RWPE2 (cell line): ENCODE measurements around the gene LAMC3.

Experiments used
- ATAC-seq: fragments of 200-7000 bp; cut with Tn5 transposase; 3 replicates; pipeline ENCODE4 v1.9.1; 2021; ENCODE audit warnings: low read depth
- DNase-seq: peaks from one replicate; pipeline ENCODE4 v3.0.0-alpha.2; 2020; ENCODE audit warnings: low spot score
- H3K27ac ChIP-seq: fragments of 450-650 bp; 2 replicates; pipeline ENCODE4 v1.5.1; 2017; ENCODE audit warnings: mild to moderate bottlenecking; ENCODE audit not compliant: poor library complexity, severe bottlenecking
- H3K27me3 ChIP-seq: fragments of 250-450 bp; sonication (Bioruptor Pico); 2 replicates; pipeline ENCODE4 v1.5.1; 2021; ENCODE audit warnings: mild to moderate bottlenecking, moderate library complexity; ENCODE audit not compliant: insufficient read depth, poor library complexity, severe bottlenecking
- H3K36me3 ChIP-seq: fragments of 250-450 bp; sonication (Bioruptor Pico); 2 replicates; pipeline ENCODE4 v1.5.1; 2020; ENCODE audit warnings: low read depth, mild to moderate bottlenecking, moderate library complexity
- H3K4me1 ChIP-seq: fragments of 250-450 bp; sonication (Bioruptor Pico); 2 replicates; pipeline ENCODE4 v1.5.1; 2021; ENCODE audit warnings: mild to moderate bottlenecking, moderate library complexity; ENCODE audit not compliant: insufficient read depth, poor library complexity, severe bottlenecking
- H3K4me3 ChIP-seq: fragments of 250-450 bp; sonication (Bioruptor Pico); 2 replicates; pipeline ENCODE4 v1.5.1; 2021; ENCODE audit warnings: mild to moderate bottlenecking, moderate library complexity; ENCODE audit not compliant: severe bottlenecking
- H3K9me3 ChIP-seq: fragments of 250-450 bp; sonication (Bioruptor Pico); 2 replicates; pipeline ENCODE4 v1.5.1; 2021; ENCODE audit warnings: mild to moderate bottlenecking, moderate library complexity; ENCODE audit not compliant: severe bottlenecking
- CTCF ChIP-seq: fragments of 450-650 bp; IDR thresholded peaks from one replicate; pipeline ENCODE4 v1.5.1; 2017; ENCODE audit warnings: mild to moderate bottlenecking, moderate library complexity; ENCODE audit not compliant: poor library complexity, severe bottlenecking

The LAMC3 gene

GRCh38 chr9:130973686-130974281, 35.2 kb upstream of the LAMC3 start:
- Histone ChIP-seq H3K4me3 (no peak overlapping the region), H3K36me3 (no peaks in the 10 kb centered on the region), H3K9me3 (peaks cover 3% of the 10 kb centered on the region), H3K27ac (no peak overlapping the region), H3K27me3 (peaks cover 11% of the 10 kb centered on the region), H3K4me1 (no peaks in the 10 kb centered on the region)
- no peak for ATAC-seq
- TF ChIP-seq CTCF = no peak
- DNase-seq = peak; percentile 47

- no peak for TF ChIP-seq CTCF
- no peaks in the 10 kb centered on the region for H3K36me3 ChIP-seq
- no peak overlapping the region for H3K27ac ChIP-seq
- ATAC-seq = no peak
- no peak for DNase-seq
- H3K4me1 ChIP-seq = no peaks in the 10 kb centered on the region
- peaks cover 3% of the 10 kb centered on the region for H3K9me3 ChIP-seq
- no peak overlapping the region for H3K4me3 ChIP-seq
- H3K27me3 ChIP-seq = peaks cover 11% of the 10 kb centered on the region
These were observed 34.3 kb upstream of the LAMC3 start for GRCh38 chr9:130974697-130975096.

- Histone ChIP-seq H3K4me1 (no peaks in the 10 kb centered on the region), H3K36me3 (no peaks in the 10 kb centered on the region), H3K4me3 (no peak overlapping the region), H3K27ac (no peak overlapping the region), H3K27me3 (peaks cover 11% of the 10 kb centered on the region), H3K9me3 (peaks cover 3% of the 10 kb centered on the region)
- ATAC-seq (no peak), DNase-seq (no peak)
- no peak for TF ChIP-seq CTCF
These were observed 33.8 kb upstream of the LAMC3 start for GRCh38 chr9:130975156-130975555.

- TF ChIP-seq CTCF = no peak
- peak; percentile 25 for DNase-seq
- Histone ChIP-seq H3K27me3 (peaks cover 11% of the 10 kb centered on the region), H3K27ac (no peak overlapping the region), H3K4me3 (no peak overlapping the region), H3K4me1 (no peaks in the 10 kb centered on the region), H3K36me3 (no peaks in the 10 kb centered on the region), H3K9me3 (peaks cover 5% of the 10 kb centered on the region)
- ATAC-seq = peak; percentile 25; the same call in 2 of the 3 replicates
These were observed 32.8 kb upstream of the LAMC3 start for GRCh38 chr9:130975932-130976841.

GRCh38 chr9:130977811-130978221, 31.2 kb upstream of the LAMC3 start:
- Histone ChIP-seq H3K27me3 (peaks cover 11% of the 10 kb centered on the region), H3K4me1 (no peaks in the 10 kb centered on the region), H3K9me3 (peaks cover 5% of the 10 kb centered on the region), H3K27ac (no peak overlapping the region), H3K4me3 (no peak overlapping the region), H3K36me3 (no peaks in the 10 kb centered on the region)
- DNase-seq = no peak
- TF ChIP-seq CTCF = no peak
- ATAC-seq = no peak
